ENCODE data around the gene CYBB.

The CYBB gene

GRCh38 chrX:37824491-37825214 is 44.8 kb downstream of the CYBB start:
- no peak for TF ChIP-seq JUND (IDR thresholded peaks at IDR 0.05; ENCODE audit: low read depth)
- in situ Hi-C loops (cut with HindIII; ENCODE audit: low pct_unique_long_range_greater_than_20kb, low sequenced_read_pairs): no loop called here
- peak in 1 of 2 experiments; percentile 71 for DNase-seq (ENCODE audit: low read depth in 1 of 2, low spot score in 1 of 2)

GRCh38 chrX:37825215-37825842 is 45.5 kb downstream of the CYBB start:
- TF ChIP-seq JUND (IDR thresholded peaks at IDR 0.05; ENCODE audit: low read depth): no peak
- in situ Hi-C loops (cut with HindIII; ENCODE audit: low pct_unique_long_range_greater_than_20kb, low sequenced_read_pairs): no loop called here
- peak in 1 of 2 experiments; percentile 60 for DNase-seq (ENCODE audit: low read depth in 1 of 2, low spot score in 1 of 2)

- in situ Hi-C loops (cut with HindIII; ENCODE audit: low pct_unique_long_range_greater_than_20kb, low sequenced_read_pairs): no loop called here
- DNase-seq (ENCODE audit: low read depth in 1 of 2, low spot score in 1 of 2): no peak
- TF ChIP-seq JUND (IDR thresholded peaks at IDR 0.05; ENCODE audit: low read depth): no peak
Measured at GRCh38 chrX:37829721-37830120, 49.9 kb downstream of the CYBB start.

- in situ Hi-C loops (cut with HindIII; ENCODE audit: low pct_unique_long_range_greater_than_20kb, low sequenced_read_pairs): no loop called here
- TF ChIP-seq JUND (IDR thresholded peaks at IDR 0.05; ENCODE audit: low read depth): no peak
- DNase-seq (ENCODE audit: low read depth in 1 of 2, low spot score in 1 of 2): no peak
Measured at GRCh38 chrX:37830371-37830770, 50.5 kb downstream of the CYBB start.

- no peak for TF ChIP-seq JUND (IDR thresholded peaks at IDR 0.05; ENCODE audit: low read depth)
- DNase-seq (ENCODE audit: low read depth in 1 of 2, low spot score in 1 of 2): no peak
- in situ Hi-C loops (cut with HindIII; ENCODE audit: low pct_unique_long_range_greater_than_20kb, low sequenced_read_pairs): no loop called here
Measured at GRCh38 chrX:37834937-37835336, 55.1 kb downstream of the CYBB start.

GRCh38 chrX:37840931-37841330 is 61.1 kb downstream of the CYBB start:
- in situ Hi-C loops (cut with HindIII; ENCODE audit: low pct_unique_long_range_greater_than_20kb, low sequenced_read_pairs): no loop called here
- TF ChIP-seq JUND (IDR thresholded peaks at IDR 0.05; ENCODE audit: low read depth): no peak
- no peak for DNase-seq (ENCODE audit: low read depth in 1 of 2, low spot score in 1 of 2)

GRCh38 chrX:37844622-37845021 is 64.8 kb downstream of the CYBB start:
- no peak for DNase-seq (ENCODE audit: low read depth in 1 of 2, low spot score in 1 of 2)
- no peak for TF ChIP-seq JUND (IDR thresholded peaks at IDR 0.05; ENCODE audit: low read depth)
- in situ Hi-C loops (cut with HindIII; ENCODE audit: low pct_unique_long_range_greater_than_20kb, low sequenced_read_pairs): no loop called here

GRCh38 chrX:37846141-37846540 is 66.3 kb downstream of the CYBB start:
- TF ChIP-seq JUND (IDR thresholded peaks at IDR 0.05; ENCODE audit: low read depth): no peak
- DNase-seq (ENCODE audit: low read depth in 1 of 2, low spot score in 1 of 2): no peak
- in situ Hi-C loops (cut with HindIII; ENCODE audit: low pct_unique_long_range_greater_than_20kb, low sequenced_read_pairs): no loop called here

GRCh38 chrX:37846558-37846933 is 66.7 kb downstream of the CYBB start:
- in situ Hi-C loops (cut with HindIII; ENCODE audit: low pct_unique_long_range_greater_than_20kb, low sequenced_read_pairs): no loop called here
- DNase-seq (ENCODE audit: low read depth in 1 of 2, low spot score in 1 of 2): no peak
- no peak for TF ChIP-seq JUND (IDR thresholded peaks at IDR 0.05; ENCODE audit: low read depth)

GRCh38 chrX:37846934-37847732 is 67.3 kb downstream of the CYBB start, which contains the start of gene DYNLT3:
TSS of gene DYNLT3 (minus strand) at chrX:37847571. CDS start at chrX:37847510, 61 bp downstream.
- in situ Hi-C loops (cut with HindIII; ENCODE audit: low pct_unique_long_range_greater_than_20kb, low sequenced_read_pairs): no loop called here
- peak; percentile 24 to 83 for DNase-seq (ENCODE audit: low read depth in 1 of 2, low spot score in 1 of 2)
- TF ChIP-seq JUND (IDR thresholded peaks at IDR 0.05; ENCODE audit: low read depth): no peak

- no peak for TF ChIP-seq JUND (IDR thresholded peaks at IDR 0.05; ENCODE audit: low read depth)
- in situ Hi-C loops (cut with HindIII; ENCODE audit: low pct_unique_long_range_greater_than_20kb, low sequenced_read_pairs): no loop called here
- DNase-seq (ENCODE audit: low read depth in 1 of 2, low spot score in 1 of 2): no peak
Measured at GRCh38 chrX:37847733-37848197, 67.9 kb downstream of the CYBB start.

- in situ Hi-C loops (cut with HindIII; ENCODE audit: low pct_unique_long_range_greater_than_20kb, low sequenced_read_pairs): no loop called here
- TF ChIP-seq JUND (IDR thresholded peaks at IDR 0.05; ENCODE audit: low read depth): no peak
- DNase-seq (ENCODE audit: low read depth in 1 of 2, low spot score in 1 of 2): no peak
Measured at GRCh38 chrX:37854148-37854547, 74.3 kb downstream of the CYBB start.

- in situ Hi-C loops (cut with HindIII; ENCODE audit: low pct_unique_long_range_greater_than_20kb, low sequenced_read_pairs): no loop called here
- TF ChIP-seq JUND (IDR thresholded peaks at IDR 0.05; ENCODE audit: low read depth): no peak
- DNase-seq (ENCODE audit: low read depth in 1 of 2, low spot score in 1 of 2): no peak
Measured at GRCh38 chrX:37854748-37855147, 74.9 kb downstream of the CYBB start.

Data from T47D (cell line).